HCEC 1CT (cell line): Measurements from ENCODE around the gene NUAK1.

Experiments used
- DNase-seq: peaks from one replicate; pipeline ENCODE4 v3.0.0-alpha.2; 2017

Gene NUAK1

GRCh38 chr12:106138633-106139421 is at the start of gene NUAK1:
Gene NUAK1, minus strand, starts transcription at chr12:106138954. Its CDS starts 301 bp downstream, at chr12:106138653.
- DNase-seq: peak; percentile 7

- no peak for DNase-seq
Observed at GRCh38 chr12:106188256-106188655, 49.5 kb upstream of the NUAK1 start.

GRCh38 chr12:106187842-106188241 is 49.1 kb upstream of the NUAK1 start:
- no peak for DNase-seq

- no peak for DNase-seq
Observed at GRCh38 chr12:106187155-106187789, 48.5 kb upstream of the NUAK1 start.

- DNase-seq: no peak
Observed at GRCh38 chr12:106183735-106184134, 45.0 kb upstream of the NUAK1 start.

GRCh38 chr12:106181401-106182114 is 42.8 kb upstream of the NUAK1 start:
- DNase-seq: no peak

- DNase-seq: no peak
Observed at GRCh38 chr12:106179086-106179485, 40.3 kb upstream of the NUAK1 start.

GRCh38 chr12:106178562-106178961 is 39.8 kb upstream of the NUAK1 start:
- DNase-seq: no peak

GRCh38 chr12:106176560-106176959 is 37.8 kb upstream of the NUAK1 start:
- no peak for DNase-seq

GRCh38 chr12:106174876-106175275 is 36.1 kb upstream of the NUAK1 start:
- DNase-seq: no peak

- no peak for DNase-seq
Observed at GRCh38 chr12:106173442-106173841, 34.7 kb upstream of the NUAK1 start.

GRCh38 chr12:106171117-106171750 is 32.5 kb upstream of the NUAK1 start:
- DNase-seq: no peak

GRCh38 chr12:106170285-106170684 is 31.5 kb upstream of the NUAK1 start:
- DNase-seq: peak; percentile 9

- no peak for DNase-seq
Observed at GRCh38 chr12:106163712-106164111, 25.0 kb upstream of the NUAK1 start.

GRCh38 chr12:106161491-106161890 is 22.7 kb upstream of the NUAK1 start:
- no peak for DNase-seq

GRCh38 chr12:106160915-106161314 is 22.2 kb upstream of the NUAK1 start:
- DNase-seq: no peak

- DNase-seq: no peak
Observed at GRCh38 chr12:106157802-106158201, 19.0 kb upstream of the NUAK1 start.

- DNase-seq: no peak
Observed at GRCh38 chr12:106154751-106155273, 16.1 kb upstream of the NUAK1 start.

- DNase-seq: no peak
Observed at GRCh38 chr12:106152334-106152733, 13.6 kb upstream of the NUAK1 start.

GRCh38 chr12:106150555-106150954 is 11.8 kb upstream of the NUAK1 start:
- DNase-seq: no peak

- no peak for DNase-seq
Observed at GRCh38 chr12:106149096-106149784, 10.5 kb upstream of the NUAK1 start.

GRCh38 chr12:106147956-106148355 is 9.2 kb upstream of the NUAK1 start:
- DNase-seq: no peak
